Lung (tissue), 12 donors: ENCODE data around the gene PPP2R1B. TPM values are rescaled to one million over a fixed set of nuclear protein-coding genes. Genes with fewer than 3 reads are reported as not detected.
A peak's percentile ranks its signal among the peaks of the same experiment; 100 is the strongest.

ENCODE experiments used
- ATAC-seq: fragments of 200-7000 bp; cut with Tn5 transposase; one replicate; pipeline ENCODE4 v1.9.1; 2020; ENCODE audit warnings: moderate number of reproducible peaks; ENCODE audit not compliant: insufficient read depth, low FRiP score
- DNase-seq, 3 donors: peaks; one replicate each; pipeline ENCODE4 v3.0.0-alpha.2; 2013 to 2017
- H3K27ac ChIP-seq, 2 donors: one replicate each; pipeline ENCODE4 v1.5.1; 2013; ENCODE audit warnings: mild to moderate bottlenecking in 2 of 2, moderate library complexity in 2 of 2, control low read depth in 1 of 2, inconsistent platforms in 1 of 2, low read depth in 1 of 2, low read length in 1 of 2
- H3K27me3 ChIP-seq, 3 donors: one replicate each; pipeline ENCODE4 v1.5.1; 2013; ENCODE audit warnings: low read length in 2 of 3; ENCODE audit not compliant: control insufficient read depth in 3 of 3, insufficient read depth in 3 of 3
- H3K36me3 ChIP-seq, 4 donors: one replicate each; pipeline ENCODE4 v1.5.1; 2013; ENCODE audit warnings: low read length in 4 of 4, mild to moderate bottlenecking in 1 of 4, moderate library complexity in 1 of 4; ENCODE audit not compliant: control insufficient read depth in 4 of 4, insufficient read depth in 4 of 4
- H3K4me1 ChIP-seq, 5 donors: one replicate each; pipeline ENCODE4 v1.5.1; 2013; ENCODE audit warnings: low read length in 5 of 5, mild to moderate bottlenecking in 2 of 5, moderate library complexity in 1 of 5; ENCODE audit not compliant: control insufficient read depth in 5 of 5, insufficient read depth in 5 of 5
- H3K4me3 ChIP-seq: one replicate; pipeline ENCODE4 v1.5.1; 2013; ENCODE audit warnings: mild to moderate bottlenecking, control low read depth, moderate library complexity
- H3K9ac ChIP-seq, 2 donors: one replicate each; pipeline ENCODE4 v1.5.1; 2013; ENCODE audit warnings: low read length in 2 of 2, control low read depth in 1 of 2; ENCODE audit not compliant: insufficient read depth in 1 of 2
- H3K9me3 ChIP-seq, 4 donors: one replicate each; pipeline ENCODE4 v1.5.1; 2013; ENCODE audit warnings: low read length in 3 of 4, mild to moderate bottlenecking in 1 of 4, moderate library complexity in 1 of 4; ENCODE audit not compliant: control insufficient read depth in 4 of 4, insufficient read depth in 3 of 4
- WGBS, 2 donors: extraction: QIAGEN DNeasy Blood & Tissue Kit; methylation state at CpG; one replicate each; pipeline ENCODE4 v1.1.7; 2013; 5-methylcytosine and 5-hydroxymethylcytosine counted together
- polyA plus RNA-seq, 2 donors: library from polyadenylated mRNA; stranded (reverse); fragments of 200-250 nt; gene quantifications; one replicate each; pipeline ENCODE4 v1.2.1, GENCODE V29; 2013
- total RNA-seq, 2 donors: library from RNA; depleted of rRNA in 1 of 2; stranded (reverse); fragments of >200 nt in 1 of 2; gene quantifications; one replicate each; pipeline ENCODE4 v1.2.1, GENCODE V29; 2014 to 2021
- TF ChIP-seq, protein P1 (sequence below): IDR thresholded peaks from 2 replicates; pipeline ENCODE4 v1.5.1; 2012; ENCODE audit warnings: mild to moderate bottlenecking; ENCODE audit errors: control extremely low read depth, extremely low read depth
- donor health status: control.
- donor health status: control.
- donor health status: Bipolar disorder and iron deficiency.
- donor health status: healthy.
- donor health status: DM: yes; HTN: yes; CAD: no.

PPP2R1B gene
- total and polyA plus RNA-seq, 4 donors = 8.3 to 71.5 (median 20.4) TPM

- no peak for ATAC-seq
- 96 to 98% methylated on average over 2 of the region's 2 CpGs for WGBS, 2 donors
- TF ChIP-seq, protein P1, sequence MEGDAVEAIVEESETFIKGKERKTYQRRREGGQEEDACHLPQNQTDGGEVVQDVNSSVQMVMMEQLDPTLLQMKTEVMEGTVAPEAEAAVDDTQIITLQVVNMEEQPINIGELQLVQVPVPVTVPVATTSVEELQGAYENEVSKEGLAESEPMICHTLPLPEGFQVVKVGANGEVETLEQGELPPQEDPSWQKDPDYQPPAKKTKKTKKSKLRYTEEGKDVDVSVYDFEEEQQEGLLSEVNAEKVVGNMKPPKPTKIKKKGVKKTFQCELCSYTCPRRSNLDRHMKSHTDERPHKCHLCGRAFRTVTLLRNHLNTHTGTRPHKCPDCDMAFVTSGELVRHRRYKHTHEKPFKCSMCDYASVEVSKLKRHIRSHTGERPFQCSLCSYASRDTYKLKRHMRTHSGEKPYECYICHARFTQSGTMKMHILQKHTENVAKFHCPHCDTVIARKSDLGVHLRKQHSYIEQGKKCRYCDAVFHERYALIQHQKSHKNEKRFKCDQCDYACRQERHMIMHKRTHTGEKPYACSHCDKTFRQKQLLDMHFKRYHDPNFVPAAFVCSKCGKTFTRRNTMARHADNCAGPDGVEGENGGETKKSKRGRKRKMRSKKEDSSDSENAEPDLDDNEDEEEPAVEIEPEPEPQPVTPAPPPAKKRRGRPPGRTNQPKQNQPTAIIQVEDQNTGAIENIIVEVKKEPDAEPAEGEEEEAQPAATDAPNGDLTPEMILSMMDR = no peak
- peaks cover 3 to 15% (median 5%) of the 10 kb centered on the region in 4 donors for H3K36me3 ChIP-seq
- no peak overlapping the region for H3K9ac ChIP-seq
- H3K27me3 ChIP-seq = no peaks in the 10 kb centered on the region
- H3K4me3 ChIP-seq = no peak overlapping the region
- peaks cover 0 to 9% (median 0%) of the 10 kb centered on the region in 5 donors for H3K4me1 ChIP-seq
- peaks cover 0 to 4% (median 1%) of the 10 kb centered on the region in 4 donors for H3K9me3 ChIP-seq
- peak in 2 of 3 donors; percentile 26 to 36 for DNase-seq
- H3K27ac ChIP-seq = no peak overlapping the region
These were observed 31.0 kb upstream of the PPP2R1B start for GRCh38 chr11:111797145-111797581.

DNA sequence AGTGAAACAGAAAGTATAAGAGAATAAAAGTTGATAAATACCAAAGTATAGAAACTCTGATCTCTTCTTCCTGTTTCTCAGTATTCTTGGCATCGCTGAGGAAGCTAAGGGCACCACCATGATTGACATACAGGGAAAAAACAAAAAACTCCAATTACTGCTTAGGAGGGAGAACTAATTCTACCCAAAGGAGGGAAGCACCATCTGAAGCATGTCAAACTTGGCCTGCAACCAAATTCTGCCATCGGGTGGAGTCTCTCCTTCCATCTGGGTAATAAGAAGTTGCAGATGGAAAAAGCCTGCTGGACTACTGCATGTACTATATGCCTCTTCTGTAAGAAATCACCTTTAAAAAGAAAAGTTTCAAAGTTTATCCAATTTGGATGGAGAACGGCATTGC lies 30.5 kb upstream of the PPP2R1B start:
- H3K27ac ChIP-seq = no peak overlapping the region
- H3K4me1 ChIP-seq = peaks cover 0 to 5% (median 0%) of the 10 kb centered on the region in 5 donors
- ATAC-seq = no peak

GRCh38 chr11:111795334-111795985 lies 29.3 kb upstream of the PPP2R1B start:
- DNase-seq (no peak), ATAC-seq (no peak)
- H3K36me3 ChIP-seq = peaks cover 3 to 7% (median 4%) of the 10 kb centered on the region in 4 donors
- 96% methylated on average over 7 of the region's 7 CpGs for WGBS, 2 donors
- TF ChIP-seq, protein P1 = no peak
- H3K27me3 ChIP-seq = no peaks in the 10 kb centered on the region
- no peak overlapping the region for H3K4me3 ChIP-seq
- peaks cover 0 to 3% (median 0%) of the 10 kb centered on the region in 5 donors for H3K4me1 ChIP-seq
- H3K27ac ChIP-seq = no peak overlapping the region
- H3K9me3 ChIP-seq = peaks cover 0 to 4% (median 1%) of the 10 kb centered on the region in 4 donors
- no peak overlapping the region for H3K9ac ChIP-seq

More for the DNA sequence above, 30.5 kb upstream of the PPP2R1B start:
- Histone ChIP-seq H3K27me3 (no peaks in the 10 kb centered on the region), H3K9ac (no peak overlapping the region), H3K4me3 (no peak overlapping the region), H3K36me3 (peaks cover 3 to 10% (median 5%) of the 10 kb centered on the region in 4 donors), H3K9me3 (peaks cover 0 to 4% (median 1%) of the 10 kb centered on the region in 4 donors)
- WGBS, 2 donors = 64% methylated on average over 3 of the region's 3 CpGs
- DNase-seq = no peak
- TF ChIP-seq, protein P1 = no peak
